Kidney epithelial cell (primary cell): ENCODE results near the gene PLCB2. TPM values are rescaled to one million over a fixed set of nuclear protein-coding genes. Genes with fewer than 3 reads are reported as not detected.

Experiments
- DNase-seq: peaks from one replicate; pipeline ENCODE4 v3.0.0-alpha.2; 2010; ENCODE audit warnings: low read depth
- H3K27me3 ChIP-seq: 2 replicates; pipeline ENCODE4 v1.6.0; 2011; ENCODE audit warnings: low read length; ENCODE audit not compliant: control insufficient read depth, insufficient read depth
- H3K36me3 ChIP-seq: 2 replicates; pipeline ENCODE4 v1.5.1; 2011; ENCODE audit warnings: low read length; ENCODE audit not compliant: control insufficient read depth, insufficient read depth
- H3K4me3 ChIP-seq: 2 replicates; pipeline ENCODE4 v1.5.1; 2011; ENCODE audit warnings: low read depth, mild to moderate bottlenecking, control low read depth, low read length
- CTCF ChIP-seq: IDR thresholded peaks from 2 replicates; pipeline ENCODE4 v1.5.1; 2011; ENCODE audit warnings: mild to moderate bottlenecking, moderate library complexity, low read length, control low read depth, inconsistent platforms; ENCODE audit not compliant: insufficient read depth, poor library complexity, severe bottlenecking
- total RNA-seq: library from RNA; depleted of rRNA; stranded (reverse); fragments of >200 nt; gene quantifications from 2 replicates; pipeline ENCODE4 v1.2.3, GENCODE V29; 2015

PLCB2 gene
- total RNA-seq, 1 donor from 2014 or later = 1.5 TPM

- no peak overlapping the region for H3K4me3 ChIP-seq
- H3K27me3 ChIP-seq = peaks cover 10% of the 10 kb centered on the region
- no peaks in the 10 kb centered on the region for H3K36me3 ChIP-seq
- no peak for TF ChIP-seq CTCF
- DNase-seq = no peak
These were observed 49.2 kb downstream of the PLCB2 start for GRCh38 chr15:40258544-40258943.

DNA sequence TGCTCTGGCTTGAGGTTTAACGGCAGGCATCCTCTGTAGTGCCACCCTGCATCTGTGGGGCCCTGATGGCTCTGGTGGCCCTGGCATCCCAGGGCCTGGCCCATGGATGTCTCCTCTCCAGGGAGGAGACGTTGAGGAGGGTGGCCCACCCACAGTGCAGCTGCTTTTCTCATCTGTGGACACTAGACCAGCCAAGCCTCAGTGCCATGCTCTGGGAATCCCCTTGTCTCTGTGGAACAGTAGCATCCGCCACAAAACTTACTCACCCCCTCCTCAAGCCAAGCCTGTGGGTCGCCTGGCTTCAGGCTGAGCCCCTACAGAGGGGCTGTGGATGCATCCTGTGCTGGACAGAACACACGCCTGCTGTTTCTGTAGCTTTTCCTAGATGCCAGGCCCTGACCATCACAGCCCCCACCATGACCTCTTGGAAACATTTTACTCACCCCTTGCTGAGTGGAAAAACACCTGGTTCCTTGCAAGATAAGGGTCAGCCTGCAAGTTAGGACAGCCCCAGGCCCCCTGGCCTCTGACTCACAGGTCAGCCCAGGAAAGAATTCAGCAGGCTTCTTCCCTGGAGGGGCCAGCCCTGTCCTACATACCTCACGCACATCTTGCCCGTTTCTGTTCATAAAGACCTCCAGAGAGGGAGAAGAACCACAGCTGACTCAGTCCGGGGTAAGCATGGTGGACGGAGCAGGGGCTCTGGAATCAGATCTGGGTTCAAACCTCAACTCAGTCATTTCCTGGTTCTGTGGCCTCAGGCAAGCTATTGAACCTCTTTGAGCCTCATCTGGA is 49.9 kb downstream of the PLCB2 start:
- no peak for DNase-seq
- H3K4me3 ChIP-seq = no peak overlapping the region
- peaks cover 17% of the 10 kb centered on the region for H3K27me3 ChIP-seq
- no peaks in the 10 kb centered on the region for H3K36me3 ChIP-seq
- no peak for TF ChIP-seq CTCF

DNA sequence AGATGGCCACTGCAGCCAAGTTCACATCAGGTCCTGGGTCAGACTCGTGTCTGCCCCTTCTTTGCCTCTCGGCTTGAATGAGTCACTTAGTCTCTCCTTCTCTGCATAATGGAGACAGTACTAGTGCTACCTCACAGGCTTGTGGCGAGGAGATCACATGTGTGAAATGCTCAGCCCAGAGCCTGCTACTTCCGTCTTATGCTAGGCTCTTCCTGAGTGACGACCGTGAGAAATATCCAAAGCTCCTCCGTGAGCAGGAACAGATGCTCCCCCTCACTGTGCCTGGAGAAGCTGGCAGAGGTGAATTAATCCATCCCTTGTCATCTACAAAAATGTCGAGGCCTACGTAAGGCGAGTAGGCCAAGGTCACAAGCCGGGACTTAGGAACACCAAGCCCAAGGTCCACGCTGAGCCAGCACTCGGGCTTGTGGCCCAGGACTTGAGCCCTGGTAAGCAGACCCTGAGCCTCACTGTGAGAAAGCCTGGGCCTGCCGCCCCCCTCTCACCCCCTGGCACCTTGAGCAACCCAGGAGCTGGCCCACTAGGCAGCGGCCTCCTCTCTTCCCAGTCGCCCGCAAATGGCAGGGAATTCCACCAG is 51.0 kb downstream of the PLCB2 start:
- no peak for DNase-seq
- Histone ChIP-seq H3K27me3 (peaks cover 28% of the 10 kb centered on the region), H3K36me3 (no peaks in the 10 kb centered on the region), H3K4me3 (no peak overlapping the region)
- no peak for TF ChIP-seq CTCF

- TF ChIP-seq CTCF = no peak
- Histone ChIP-seq H3K27me3 (peaks cover 29% of the 10 kb centered on the region), H3K36me3 (no peaks in the 10 kb centered on the region), H3K4me3 (no peak overlapping the region)
- DNase-seq = no peak
These were observed 52.7 kb downstream of the PLCB2 start for GRCh38 chr15:40255033-40255432.

- H3K36me3 ChIP-seq = no peaks in the 10 kb centered on the region
- peaks cover 29% of the 10 kb centered on the region for H3K27me3 ChIP-seq
- TF ChIP-seq CTCF = no peak
- H3K4me3 ChIP-seq = no peak overlapping the region
- DNase-seq = no peak
These were observed 53.3 kb downstream of the PLCB2 start for GRCh38 chr15:40254452-40254851.

- TF ChIP-seq CTCF = no peak
- no peak for DNase-seq
- H3K27me3 ChIP-seq = peaks cover 29% of the 10 kb centered on the region
These were observed 54.5 kb downstream of the PLCB2 start for GRCh38 chr15:40253167-40253790.

More at GRCh38 chr15:40253167-40253790, 54.5 kb downstream of the PLCB2 start:
- peak overlapping the region; percentile 44 for H3K4me3 ChIP-seq
- no peaks in the 10 kb centered on the region for H3K36me3 ChIP-seq
